Keratinocyte (primary cell): ENCODE measurements around the gene SUSD6. TPM values are rescaled to one million over a fixed set of nuclear protein-coding genes. Genes with fewer than 3 reads are reported as not detected.

Experiments used
- DNase-seq: peaks from one replicate; pipeline ENCODE4 v3.0.0-alpha.2; 2011; ENCODE audit warnings: low read depth, missing footprints, low spot score
- FAIRE-seq: peaks from 2 replicates; lab custom pipeline; 2011; peaks lifted over from hg19 to GRCh38; lab: Jason Lieb, UNC
- H2AFZ ChIP-seq: 2 replicates; pipeline ENCODE4 v1.6.0; 2012; ENCODE audit warnings: low read length, control low read depth, inconsistent platforms; ENCODE audit not compliant: control insufficient read depth
- H3K27ac ChIP-seq: 2 replicates; pipeline ENCODE4 v1.5.1; 2011; ENCODE audit warnings: low read length; ENCODE audit not compliant: control insufficient read depth, insufficient read depth
- H3K27me3 ChIP-seq: 3 replicates; pipeline ENCODE4 v1.6.0; 2011; ENCODE audit warnings: low read length; ENCODE audit not compliant: control insufficient read depth, insufficient read depth; ENCODE audit errors: extremely low read depth
- H3K36me3 ChIP-seq, 2 experiments: 2 replicates in 1 of 2; 3 replicates in 1 of 2; pipeline ENCODE4 v1.5.1; 2011; ENCODE audit warnings: low read length in 2 of 2, mild to moderate bottlenecking in 1 of 2; ENCODE audit not compliant: control insufficient read depth in 2 of 2, insufficient read depth in 2 of 2; ENCODE audit errors: extremely low read depth in 1 of 2
- H3K4me1 ChIP-seq: 3 replicates; pipeline ENCODE4 v1.5.1; 2011; ENCODE audit warnings: low read length; ENCODE audit not compliant: control insufficient read depth, insufficient read depth; ENCODE audit errors: extremely low read depth
- H3K4me2 ChIP-seq: 3 replicates; pipeline ENCODE4 v1.6.0; 2011; ENCODE audit warnings: low read depth, low read length; ENCODE audit not compliant: control insufficient read depth, insufficient read depth; ENCODE audit errors: extremely low read depth
- H3K4me3 ChIP-seq, 3 experiments: fragments of 200-600 bp in 1 of 3; sonication (generic) in 1 of 3; 2 replicates in 2 of 3; 3 replicates in 1 of 3; pipeline ENCODE4 v1.5.1; 2011 to 2016; ENCODE audit warnings: low read length in 3 of 3, mild to moderate bottlenecking in 3 of 3, control low read depth in 2 of 3, inconsistent platforms in 1 of 3, low read depth in 1 of 3, mixed read lengths in 1 of 3, mixed run types in 1 of 3, moderate library complexity in 1 of 3; ENCODE audit not compliant: control insufficient read depth in 2 of 3, insufficient read depth in 2 of 3; ENCODE audit errors: extremely low read depth in 1 of 3
- H3K79me2 ChIP-seq: 2 replicates; pipeline ENCODE4 v1.6.0; 2012; ENCODE audit warnings: low read length; ENCODE audit not compliant: control insufficient read depth, insufficient read depth
- H3K9ac ChIP-seq: 3 replicates; pipeline ENCODE4 v1.6.0; 2011; ENCODE audit warnings: low read length; ENCODE audit not compliant: control insufficient read depth, insufficient read depth; ENCODE audit errors: extremely low read depth
- H3K9me1 ChIP-seq: 3 replicates; pipeline ENCODE4 v1.6.0; 2011; ENCODE audit warnings: low read length; ENCODE audit not compliant: control insufficient read depth, insufficient read depth; ENCODE audit errors: extremely low read depth
- H3K9me3 ChIP-seq: 2 replicates; pipeline ENCODE4 v1.5.1; 2012; ENCODE audit warnings: low read depth, low read length; ENCODE audit not compliant: control insufficient read depth
- H4K20me1 ChIP-seq: 3 replicates; pipeline ENCODE4 v1.6.0; 2011; ENCODE audit warnings: low read length; ENCODE audit not compliant: control insufficient read depth, insufficient read depth; ENCODE audit errors: extremely low read depth
- EZH2 ChIP-seq: IDR thresholded peaks from one replicate; pipeline ENCODE4 v1.6.1; 2012; ENCODE audit warnings: inconsistent platforms, mild to moderate bottlenecking, low read length, moderate library complexity
- dilution Hi-C: fragments of 300-500 bp; cut with MboI; formaldehyde crosslinking; loops from one replicate; pipeline ENCODE4 v1.7.0; 2020; ENCODE audit warnings: low sequenced_read_pairs; ENCODE audit not compliant: extremely low pct_ligation_motif_present
- polyA plus RNA-seq, 5 experiments: library from polyadenylated mRNA; depleted of rRNA in 3 of 5; stranded (reverse) in 3 of 5; stranded (forward) in 1 of 5; unstranded in 1 of 5; fragments of >200 nt; gene quantifications; 1 replicate in 1 of 5; 2 replicates in 3 of 5; 3 replicates in 1 of 5; pipeline versions ENCODE4 v1.2.1 to v1.2.3, GENCODE V29; 2011 to 2012; ENCODE audit warnings: missing spikeins in 2 of 5, low read depth in 1 of 5, low replicate concordance in 1 of 5
- TF ChIP-seq, protein P1 (sequence below), 3 experiments: IDR thresholded peaks in 1 of 3; conservative IDR thresholded peaks in 1 of 3; optimal IDR thresholded peaks in 1 of 3; 2 replicates in 2 of 3; 3 replicates in 1 of 3; pipeline versions ENCODE3 to v1.5.1; 2011; ENCODE audit warnings: low read length in 3 of 3, mild to moderate bottlenecking in 3 of 3, moderate library complexity in 2 of 3, control low read depth in 1 of 3, inconsistent platforms in 1 of 3; ENCODE audit not compliant: insufficient read depth in 2 of 3; ENCODE audit errors: extremely low read depth in 1 of 3

The SUSD6 gene
- polyA plus RNA-seq, 1 donor (not counting 4 experiments of a cell fraction or from before 2014, with no cell fraction given): 10.5 TPM

DNA sequence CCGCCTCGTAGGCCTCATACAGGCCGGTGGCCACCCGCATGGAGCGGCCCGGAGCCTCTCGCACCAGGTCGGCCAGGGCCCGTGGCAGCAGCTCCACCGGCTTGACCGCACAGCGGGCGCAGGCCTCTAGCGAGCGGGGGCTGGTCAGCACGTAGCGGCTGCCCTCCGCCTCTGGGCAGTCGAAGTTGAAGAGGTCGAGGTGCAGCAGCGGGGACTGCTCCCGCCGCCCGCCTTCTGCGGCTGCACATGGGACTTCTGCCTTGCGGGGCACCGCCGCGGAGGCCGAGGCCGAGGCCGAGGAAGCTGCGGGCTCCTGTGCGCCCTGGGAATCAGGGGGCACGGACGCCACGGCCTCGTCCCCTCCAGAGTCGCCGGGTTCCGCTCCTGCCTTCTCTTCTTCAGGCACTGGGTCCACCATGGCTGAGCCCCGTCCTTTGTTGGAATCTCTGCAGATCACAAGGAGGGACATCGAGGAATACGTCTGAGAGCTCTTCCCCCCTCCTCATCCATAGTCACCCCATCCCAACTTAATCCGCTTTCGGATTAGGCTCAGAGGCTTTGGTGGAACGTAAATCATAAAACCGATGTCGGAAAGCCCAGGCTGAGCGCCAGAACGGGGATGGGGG, 38.1 kb upstream of the SUSD6 start:
- TF ChIP-seq EZH2: peak; percentile 95
- TF ChIP-seq, protein P1, sequence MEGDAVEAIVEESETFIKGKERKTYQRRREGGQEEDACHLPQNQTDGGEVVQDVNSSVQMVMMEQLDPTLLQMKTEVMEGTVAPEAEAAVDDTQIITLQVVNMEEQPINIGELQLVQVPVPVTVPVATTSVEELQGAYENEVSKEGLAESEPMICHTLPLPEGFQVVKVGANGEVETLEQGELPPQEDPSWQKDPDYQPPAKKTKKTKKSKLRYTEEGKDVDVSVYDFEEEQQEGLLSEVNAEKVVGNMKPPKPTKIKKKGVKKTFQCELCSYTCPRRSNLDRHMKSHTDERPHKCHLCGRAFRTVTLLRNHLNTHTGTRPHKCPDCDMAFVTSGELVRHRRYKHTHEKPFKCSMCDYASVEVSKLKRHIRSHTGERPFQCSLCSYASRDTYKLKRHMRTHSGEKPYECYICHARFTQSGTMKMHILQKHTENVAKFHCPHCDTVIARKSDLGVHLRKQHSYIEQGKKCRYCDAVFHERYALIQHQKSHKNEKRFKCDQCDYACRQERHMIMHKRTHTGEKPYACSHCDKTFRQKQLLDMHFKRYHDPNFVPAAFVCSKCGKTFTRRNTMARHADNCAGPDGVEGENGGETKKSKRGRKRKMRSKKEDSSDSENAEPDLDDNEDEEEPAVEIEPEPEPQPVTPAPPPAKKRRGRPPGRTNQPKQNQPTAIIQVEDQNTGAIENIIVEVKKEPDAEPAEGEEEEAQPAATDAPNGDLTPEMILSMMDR (optimal IDR thresholded peaks at IDR 0.05 in 1 of 3, IDR thresholded peaks at IDR 0.05 in 1 of 3, conservative IDR thresholded peaks at IDR 0.05 in 1 of 3; ENCODE audit: extremely low read depth in 1 of 3, insufficient read depth in 2 of 3, low read length in 3 of 3): no peak
- Histone ChIP-seq H3K27ac (no peak overlapping the region), H3K9ac (no peak overlapping the region), H4K20me1 (no peaks in the 10 kb centered on the region), H2AFZ (no peak overlapping the region), H3K4me2 (no peak overlapping the region), H3K9me3 (no peaks in the 10 kb centered on the region), H3K9me1 (no peaks in the 10 kb centered on the region), H3K79me2 (no peaks in the 10 kb centered on the region), H3K36me3 (no peaks in the 10 kb centered on the region), H3K27me3 (peaks cover 72% of the 10 kb centered on the region), H3K4me3 (no peak overlapping the region), H3K4me1 (peaks cover 8% of the 10 kb centered on the region)
- FAIRE-seq (no peak), DNase-seq (no peak)
- dilution Hi-C loops: no loop called here

GRCh38 chr14:69573831-69574262, 37.5 kb upstream of the SUSD6 start:
- Histone ChIP-seq H3K9me3 (no peaks in the 10 kb centered on the region), H4K20me1 (no peaks in the 10 kb centered on the region), H3K9me1 (no peaks in the 10 kb centered on the region), H3K79me2 (no peaks in the 10 kb centered on the region), H3K36me3 (no peaks in the 10 kb centered on the region), H3K4me2 (no peak overlapping the region), H3K4me3 (no peak overlapping the region), H3K4me1 (peaks cover 8% of the 10 kb centered on the region), H3K27ac (no peak overlapping the region), H2AFZ (no peak overlapping the region), H3K9ac (no peak overlapping the region), H3K27me3 (peaks cover 67% of the 10 kb centered on the region)
- no peak for DNase-seq
- TF ChIP-seq, protein P1 (optimal IDR thresholded peaks at IDR 0.05 in 1 of 3, IDR thresholded peaks at IDR 0.05 in 1 of 3, conservative IDR thresholded peaks at IDR 0.05 in 1 of 3; ENCODE audit: extremely low read depth in 1 of 3, insufficient read depth in 2 of 3, low read length in 3 of 3): no peak
- peak; percentile 14 for TF ChIP-seq EZH2
- dilution Hi-C loops: no loop called here
- no peak for FAIRE-seq
